T-helper 2 cell treated with Interferon-gamma antibody and Interleukin-4, amounts not matched to agents 5 μg/mL and 100 μg/mL, for 36 hours (primary cell): ENCODE results near the gene ST8SIA2.

Experiments
- DNase-seq: peaks from one replicate; pipeline ENCODE4 v3.0.0; 2021; ENCODE audit warnings: low spot score
- H3K27ac Mint-ChIP-seq: one replicate; pipeline ENCODE4 v1.8.0; 2021; ENCODE audit warnings: mild to moderate bottlenecking, mixed read lengths
- H3K27me3 Mint-ChIP-seq: one replicate; pipeline ENCODE4 v1.8.0; 2021; ENCODE audit warnings: low read depth, mixed read lengths
- H3K36me3 Mint-ChIP-seq: one replicate; pipeline ENCODE4 v1.8.0; 2021; ENCODE audit warnings: low read depth, mixed read lengths
- H3K4me1 Mint-ChIP-seq: one replicate; pipeline ENCODE4 v1.8.0; 2021; ENCODE audit warnings: low read depth, mixed read lengths
- H3K4me3 Mint-ChIP-seq: one replicate; pipeline ENCODE4 v1.8.0; 2022; ENCODE audit warnings: mild to moderate bottlenecking, moderate library complexity, mixed read lengths
- H3K9me3 Mint-ChIP-seq: one replicate; pipeline ENCODE4 v1.8.0; 2021; ENCODE audit warnings: mixed read lengths

Gene ST8SIA2

GRCh38 chr15:92383519-92384324, 10.0 kb upstream of the ST8SIA2 start:
- H3K36me3 Mint-ChIP-seq: no peaks in the 10 kb centered on the region
- H3K9me3 Mint-ChIP-seq: no peaks in the 10 kb centered on the region
- H3K4me1 Mint-ChIP-seq: no peaks in the 10 kb centered on the region
- DNase-seq: no peak
- H3K27ac Mint-ChIP-seq: no peak overlapping the region
- H3K27me3 Mint-ChIP-seq: peaks cover 39% of the 10 kb centered on the region
- no peak overlapping the region for H3K4me3 Mint-ChIP-seq

GRCh38 chr15:92384381-92384780, 9.3 kb upstream of the ST8SIA2 start:
- no peak overlapping the region for H3K4me3 Mint-ChIP-seq
- H3K4me1 Mint-ChIP-seq: no peaks in the 10 kb centered on the region
- no peak for DNase-seq
- H3K9me3 Mint-ChIP-seq: no peaks in the 10 kb centered on the region
- peaks cover 37% of the 10 kb centered on the region for H3K27me3 Mint-ChIP-seq
- H3K36me3 Mint-ChIP-seq: no peaks in the 10 kb centered on the region
- no peak overlapping the region for H3K27ac Mint-ChIP-seq

GRCh38 chr15:92385096-92385495, 8.6 kb upstream of the ST8SIA2 start:
- Mint-ChIP-seq H3K27me3 (peaks cover 39% of the 10 kb centered on the region), H3K36me3 (no peaks in the 10 kb centered on the region), H3K27ac (no peak overlapping the region), H3K4me1 (no peaks in the 10 kb centered on the region), H3K4me3 (no peak overlapping the region), H3K9me3 (no peaks in the 10 kb centered on the region)
- DNase-seq: no peak

GRCh38 chr15:92391640-92392039, 2.0 kb upstream of the ST8SIA2 start:
- Mint-ChIP-seq H3K36me3 (no peaks in the 10 kb centered on the region), H3K4me3 (no peak overlapping the region), H3K27me3 (peaks cover 63% of the 10 kb centered on the region), H3K4me1 (peaks cover 2% of the 10 kb centered on the region), H3K9me3 (no peaks in the 10 kb centered on the region), H3K27ac (no peak overlapping the region)
- no peak for DNase-seq

- Mint-ChIP-seq H3K4me3 (no peak overlapping the region), H3K27ac (no peak overlapping the region), H3K27me3 (peaks cover 66% of the 10 kb centered on the region), H3K4me1 (peaks cover 2% of the 10 kb centered on the region), H3K9me3 (no peaks in the 10 kb centered on the region), H3K36me3 (no peaks in the 10 kb centered on the region)
- DNase-seq: no peak
Measured at GRCh38 chr15:92392462-92392861, 1.2 kb upstream of the ST8SIA2 start.

GRCh38 chr15:92393980-92394308, 263 bp downstream of the ST8SIA2 start:
- peaks cover 2% of the 10 kb centered on the region for H3K4me1 Mint-ChIP-seq
- peaks cover 64% of the 10 kb centered on the region for H3K27me3 Mint-ChIP-seq
- H3K36me3 Mint-ChIP-seq: no peaks in the 10 kb centered on the region
- no peak overlapping the region for H3K27ac Mint-ChIP-seq
- no peaks in the 10 kb centered on the region for H3K9me3 Mint-ChIP-seq
- no peak overlapping the region for H3K4me3 Mint-ChIP-seq
- DNase-seq: no peak

GRCh38 chr15:92394309-92395097, 822 bp downstream of the ST8SIA2 start:
- Mint-ChIP-seq H3K27me3 (peaks cover 65% of the 10 kb centered on the region), H3K36me3 (no peaks in the 10 kb centered on the region), H3K4me1 (peaks cover 2% of the 10 kb centered on the region), H3K27ac (no peak overlapping the region), H3K4me3 (no peak overlapping the region), H3K9me3 (no peaks in the 10 kb centered on the region)
- DNase-seq: no peak

- Mint-ChIP-seq H3K4me1 (peaks cover 2% of the 10 kb centered on the region), H3K36me3 (no peaks in the 10 kb centered on the region), H3K27me3 (peaks cover 63% of the 10 kb centered on the region), H3K4me3 (no peak overlapping the region), H3K9me3 (no peaks in the 10 kb centered on the region), H3K27ac (no peak overlapping the region)
- DNase-seq: no peak
Measured at GRCh38 chr15:92395098-92395635, 1.5 kb downstream of the ST8SIA2 start.

- Mint-ChIP-seq H3K27ac (no peak overlapping the region), H3K27me3 (peaks cover 31% of the 10 kb centered on the region), H3K4me1 (no peaks in the 10 kb centered on the region)
Measured at GRCh38 chr15:92399271-92399950, 5.7 kb downstream of the ST8SIA2 start.

GRCh38 chr15:92400573-92400972, 6.9 kb downstream of the ST8SIA2 start:
- no peak for DNase-seq
- H3K4me1 Mint-ChIP-seq: no peaks in the 10 kb centered on the region
- H3K27ac Mint-ChIP-seq: no peak overlapping the region
- H3K9me3 Mint-ChIP-seq: no peaks in the 10 kb centered on the region
- no peaks in the 10 kb centered on the region for H3K36me3 Mint-ChIP-seq
- peaks cover 23% of the 10 kb centered on the region for H3K27me3 Mint-ChIP-seq
- no peak overlapping the region for H3K4me3 Mint-ChIP-seq

More at GRCh38 chr15:92399271-92399950, 5.7 kb downstream of the ST8SIA2 start:
- no peak overlapping the region for H3K4me3 Mint-ChIP-seq
- DNase-seq: no peak
- H3K9me3 Mint-ChIP-seq: no peaks in the 10 kb centered on the region
- H3K36me3 Mint-ChIP-seq: no peaks in the 10 kb centered on the region

- Mint-ChIP-seq H3K4me3 (no peak overlapping the region), H3K27ac (no peak overlapping the region), H3K9me3 (no peaks in the 10 kb centered on the region), H3K36me3 (no peaks in the 10 kb centered on the region), H3K27me3 (peaks cover 17% of the 10 kb centered on the region), H3K4me1 (no peaks in the 10 kb centered on the region)
- no peak for DNase-seq
Measured at GRCh38 chr15:92400980-92401787, 7.5 kb downstream of the ST8SIA2 start.

GRCh38 chr15:92402751-92403150, 9.1 kb downstream of the ST8SIA2 start:
- no peaks in the 10 kb centered on the region for H3K4me1 Mint-ChIP-seq
- DNase-seq: no peak
- H3K9me3 Mint-ChIP-seq: no peaks in the 10 kb centered on the region
- peaks cover 3% of the 10 kb centered on the region for H3K27me3 Mint-ChIP-seq
- H3K36me3 Mint-ChIP-seq: no peaks in the 10 kb centered on the region
- H3K4me3 Mint-ChIP-seq: no peak overlapping the region
- H3K27ac Mint-ChIP-seq: no peak overlapping the region

GRCh38 chr15:92405942-92406341, 12.3 kb downstream of the ST8SIA2 start:
- Mint-ChIP-seq H3K27ac (no peak overlapping the region), H3K36me3 (no peaks in the 10 kb centered on the region), H3K4me3 (no peak overlapping the region), H3K27me3 (no peaks in the 10 kb centered on the region), H3K9me3 (no peaks in the 10 kb centered on the region), H3K4me1 (no peaks in the 10 kb centered on the region)
- DNase-seq: no peak
